WTC11 (cell line): ENCODE results near the gene ENG. TPM values are rescaled to one million over a fixed set of nuclear protein-coding genes. Genes with fewer than 3 reads are reported as not detected.

Experiments used
- ATAC-seq: fragments of 200-7000 bp; cut with Tn5 transposase; 2 replicates; pipeline ENCODE4 v1.10.0; 2021; ENCODE audit warnings: mild to moderate bottlenecking, moderate library complexity
- CTCF ChIA-PET: fragments of 300-600 bp; sonication (Branson Sonifier 250); formaldehyde crosslinking; loops from one replicate; lab custom pipeline; 2021; ENCODE audit warnings: antibody characterized with exemption; lab: Charles Lee
- POLR2A ChIA-PET: fragments of 350-600 bp; sonication (Branson Sonifier 250); formaldehyde crosslinking; loops from one replicate; lab custom pipeline; 2021; ENCODE audit warnings: antibody characterized with exemption; lab: Charles Lee
- DNase-seq: peaks from one replicate; pipeline ENCODE4 v3.0.0; 2021; ENCODE audit warnings: low spot score
- H3K27ac Mint-ChIP-seq: 2 replicates; pipeline ENCODE4 v1.8.0; 2021; ENCODE audit warnings: mixed read lengths
- H3K27me3 Mint-ChIP-seq: 2 replicates; pipeline ENCODE4 v1.8.0; 2021; ENCODE audit warnings: low read depth, mild to moderate bottlenecking, moderate library complexity, mixed read lengths
- H3K36me3 Mint-ChIP-seq: 2 replicates; pipeline ENCODE4 v1.8.0; 2021; ENCODE audit warnings: mixed read lengths
- H3K4me1 Mint-ChIP-seq: 2 replicates; pipeline ENCODE4 v1.8.0; 2022; ENCODE audit warnings: mixed read lengths
- H3K4me3 Mint-ChIP-seq: 2 replicates; pipeline ENCODE4 v1.8.0; 2021; ENCODE audit warnings: mild to moderate bottlenecking, moderate library complexity, mixed read lengths
- H3K9me3 Mint-ChIP-seq: 2 replicates; pipeline ENCODE4 v1.8.0; 2021; ENCODE audit warnings: mixed read lengths
- AR ChIP-seq: fragments of 250-450 bp; sonication (Bioruptor Pico); IDR thresholded peaks from 2 replicates; pipeline ENCODE4 v1.9.0; 2021; ENCODE audit warnings: mild to moderate bottlenecking
- ERG ChIP-seq: fragments of 250-450 bp; sonication (Bioruptor Pico); IDR thresholded peaks from 2 replicates; pipeline ENCODE4 v1.8.0; 2021; ENCODE audit warnings: mild to moderate bottlenecking
- FOXJ3 ChIP-seq: sonication (generic); formaldehyde crosslinking; IDR thresholded peaks from 2 replicates; pipeline ENCODE4 v1.9.0; 2021; ENCODE audit warnings: missing genetic modification reagents, mild to moderate bottlenecking, borderline replicate concordance
- FOXP1 ChIP-seq: sonication (generic); formaldehyde crosslinking; IDR thresholded peaks from 2 replicates; pipeline ENCODE4 v1.8.0; 2022; ENCODE audit warnings: missing genetic modification reagents, mild to moderate bottlenecking, moderate library complexity, borderline replicate concordance
- HMGA2 ChIP-seq: fragments of 250-450 bp; sonication (Bioruptor Pico); IDR thresholded peaks from 2 replicates; pipeline ENCODE4 v1.4.0; 2021; ENCODE audit warnings: mild to moderate bottlenecking, moderate library complexity
- IRF2 ChIP-seq: sonication (generic); formaldehyde crosslinking; IDR thresholded peaks from 2 replicates; pipeline ENCODE4 v1.8.0; 2022; ENCODE audit warnings: low read depth, missing genetic modification reagents, borderline replicate concordance
- JUN ChIP-seq: sonication (generic); formaldehyde crosslinking; IDR thresholded peaks from 2 replicates; pipeline ENCODE4 v1.8.0; 2023; ENCODE audit warnings: mild to moderate bottlenecking, missing genetic modification reagents
- KAT7 ChIP-seq: sonication (generic); formaldehyde crosslinking; IDR thresholded peaks from 2 replicates; pipeline ENCODE4 v1.8.1; 2023; ENCODE audit warnings: missing genetic modification reagents, mild to moderate bottlenecking, borderline replicate concordance
- MYBL2 ChIP-seq: sonication (generic); formaldehyde crosslinking; IDR thresholded peaks from 2 replicates; pipeline ENCODE4 v1.8.1; 2023; ENCODE audit warnings: mild to moderate bottlenecking, moderate library complexity, missing genetic modification reagents
- NFE2L1 ChIP-seq: sonication (generic); formaldehyde crosslinking; IDR thresholded peaks from 2 replicates; pipeline ENCODE4 v1.8.1; 2023; ENCODE audit warnings: missing genetic modification reagents
- PREB ChIP-seq: sonication (generic); formaldehyde crosslinking; IDR thresholded peaks from 2 replicates; pipeline ENCODE4 v1.8.1; 2022; ENCODE audit warnings: mild to moderate bottlenecking, missing genetic modification reagents, moderate library complexity, borderline replicate concordance
- RELA ChIP-seq: sonication (generic); formaldehyde crosslinking; IDR thresholded peaks from 2 replicates; pipeline ENCODE4 v1.8.1; 2022; ENCODE audit warnings: missing genetic modification reagents, mild to moderate bottlenecking, borderline replicate concordance
- RORB ChIP-seq: fragments of 250-450 bp; sonication (Bioruptor Pico); IDR thresholded peaks from 2 replicates; pipeline ENCODE4 v1.9.0; 2021; ENCODE audit warnings: mild to moderate bottlenecking
- USF2 ChIP-seq: sonication (generic); formaldehyde crosslinking; IDR thresholded peaks from 2 replicates; pipeline ENCODE4 v1.8.1; 2023; ENCODE audit warnings: mild to moderate bottlenecking, missing genetic modification reagents, moderate library complexity
- ZNF423 ChIP-seq: fragments of 250-450 bp; sonication (Bioruptor Pico); IDR thresholded peaks from 2 replicates; pipeline ENCODE4 v2.1.2; 2022; ENCODE audit warnings: mild to moderate bottlenecking, moderate library complexity
- total RNA-seq: library from RNA; stranded (reverse); gene quantifications from 3 replicates; pipeline ENCODE4 v1.2.3, GENCODE V29; 2021
- TF ChIP-seq, protein P1 (sequence below): sonication (generic); formaldehyde crosslinking; IDR thresholded peaks from 2 replicates; pipeline ENCODE4 v1.8.0; 2022; ENCODE audit warnings: missing genetic modification reagents
- TF ChIP-seq, protein P2 (sequence below): fragments of 200-600 bp; IDR thresholded peaks from 2 replicates; pipeline ENCODE4 v1.8.0; 2022; ENCODE audit warnings: antibody characterized with exemption
- TF ChIP-seq, protein P3 (sequence below): sonication (generic); formaldehyde crosslinking; IDR thresholded peaks from 2 replicates; pipeline ENCODE4 v1.8.0; 2022; ENCODE audit warnings: mild to moderate bottlenecking, missing genetic modification reagents

ENG gene
- total RNA-seq, 1 experiment from 2014 or later: 4.4 TPM

DNA sequence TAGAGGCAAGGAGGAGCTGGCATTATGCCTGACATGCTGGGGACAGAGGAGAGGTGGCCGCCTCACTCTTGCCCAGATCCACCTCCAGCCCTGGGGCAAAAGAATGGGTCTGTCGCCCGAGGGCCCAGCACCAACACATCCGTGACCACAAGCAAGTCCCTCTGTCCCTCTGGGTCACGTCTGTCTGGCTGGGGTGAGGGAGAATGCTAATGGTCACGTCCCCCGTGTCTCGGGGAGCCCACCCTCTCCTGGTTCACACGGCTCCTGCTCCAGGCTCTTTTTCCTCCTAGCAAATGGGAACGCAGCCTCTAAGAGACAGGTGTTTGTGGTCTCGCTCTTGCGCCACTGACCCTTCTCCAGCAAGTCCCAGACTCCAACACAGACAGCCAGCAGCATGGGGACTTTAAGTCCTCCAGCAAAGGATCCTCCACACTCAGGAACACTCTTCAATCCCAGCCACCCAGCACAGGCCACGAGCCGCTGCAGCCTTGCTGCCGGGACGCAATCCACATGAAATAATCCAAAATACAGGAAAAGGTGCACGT lies 4.1 kb downstream of the ENG start:
- H3K27ac Mint-ChIP-seq: peak overlapping the region; percentile 14; the same call in 1 of the 2 replicates
- ChIA-PET CTCF (interaction anchor here (8.1 kb wide), 1 partner anchor 19 kb away, joined by 79 read pairs; no protein-coding TSS in a partner anchor), POLR2A (no interaction called here)
- no peak for ATAC-seq
- H3K36me3 Mint-ChIP-seq: peaks cover 12% of the 10 kb centered on the region
- no peak overlapping the region for H3K4me3 Mint-ChIP-seq
- H3K27me3 Mint-ChIP-seq: no peaks in the 10 kb centered on the region
- TF ChIP-seq AR (no peak), ZNF423 (CRISPR knock-in tag) (no peak)
- peaks cover 6% of the 10 kb centered on the region for H3K4me1 Mint-ChIP-seq
- no peak for DNase-seq
- H3K9me3 Mint-ChIP-seq: peaks cover 16% of the 10 kb centered on the region

GRCh38 chr9:127848756-127849504 lies 5.5 kb downstream of the ENG start:
- TF ChIP-seq FOXP1 (CRISPR knock-in tag) (no peak), RELA (CRISPR knock-in tag) (no peak), NFE2L1 (CRISPR knock-in tag) (no peak), JUN (CRISPR knock-in tag) (no peak), ERG (CRISPR knock-in tag) (no peak), MYBL2 (no peak), HMGA2 (CRISPR knock-in tag) (no peak), FOXJ3 (CRISPR knock-in tag) (no peak), RORB (CRISPR knock-in tag) (no peak), KAT7 (CRISPR knock-in tag) (no peak), USF2 (CRISPR knock-in tag) (no peak), IRF2 (CRISPR knock-in tag) (no peak), PREB (CRISPR knock-in tag) (no peak)
- TF ChIP-seq, protein P1, sequence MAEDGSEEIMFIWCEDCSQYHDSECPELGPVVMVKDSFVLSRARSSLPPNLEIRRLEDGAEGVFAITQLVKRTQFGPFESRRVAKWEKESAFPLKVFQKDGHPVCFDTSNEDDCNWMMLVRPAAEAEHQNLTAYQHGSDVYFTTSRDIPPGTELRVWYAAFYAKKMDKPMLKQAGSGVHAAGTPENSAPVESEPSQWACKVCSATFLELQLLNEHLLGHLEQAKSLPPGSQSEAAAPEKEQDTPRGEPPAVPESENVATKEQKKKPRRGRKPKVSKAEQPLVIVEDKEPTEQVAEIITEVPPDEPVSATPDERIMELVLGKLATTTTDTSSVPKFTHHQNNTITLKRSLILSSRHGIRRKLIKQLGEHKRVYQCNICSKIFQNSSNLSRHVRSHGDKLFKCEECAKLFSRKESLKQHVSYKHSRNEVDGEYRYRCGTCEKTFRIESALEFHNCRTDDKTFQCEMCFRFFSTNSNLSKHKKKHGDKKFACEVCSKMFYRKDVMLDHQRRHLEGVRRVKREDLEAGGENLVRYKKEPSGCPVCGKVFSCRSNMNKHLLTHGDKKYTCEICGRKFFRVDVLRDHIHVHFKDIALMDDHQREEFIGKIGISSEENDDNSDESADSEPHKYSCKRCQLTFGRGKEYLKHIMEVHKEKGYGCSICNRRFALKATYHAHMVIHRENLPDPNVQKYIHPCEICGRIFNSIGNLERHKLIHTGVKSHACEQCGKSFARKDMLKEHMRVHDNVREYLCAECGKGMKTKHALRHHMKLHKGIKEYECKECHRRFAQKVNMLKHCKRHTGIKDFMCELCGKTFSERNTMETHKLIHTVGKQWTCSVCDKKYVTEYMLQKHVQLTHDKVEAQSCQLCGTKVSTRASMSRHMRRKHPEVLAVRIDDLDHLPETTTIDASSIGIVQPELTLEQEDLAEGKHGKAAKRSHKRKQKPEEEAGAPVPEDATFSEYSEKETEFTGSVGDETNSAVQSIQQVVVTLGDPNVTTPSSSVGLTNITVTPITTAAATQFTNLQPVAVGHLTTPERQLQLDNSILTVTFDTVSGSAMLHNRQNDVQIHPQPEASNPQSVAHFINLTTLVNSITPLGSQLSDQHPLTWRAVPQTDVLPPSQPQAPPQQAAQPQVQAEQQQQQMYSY (CRISPR knock-in tag): no peak
- TF ChIP-seq, protein P2, sequence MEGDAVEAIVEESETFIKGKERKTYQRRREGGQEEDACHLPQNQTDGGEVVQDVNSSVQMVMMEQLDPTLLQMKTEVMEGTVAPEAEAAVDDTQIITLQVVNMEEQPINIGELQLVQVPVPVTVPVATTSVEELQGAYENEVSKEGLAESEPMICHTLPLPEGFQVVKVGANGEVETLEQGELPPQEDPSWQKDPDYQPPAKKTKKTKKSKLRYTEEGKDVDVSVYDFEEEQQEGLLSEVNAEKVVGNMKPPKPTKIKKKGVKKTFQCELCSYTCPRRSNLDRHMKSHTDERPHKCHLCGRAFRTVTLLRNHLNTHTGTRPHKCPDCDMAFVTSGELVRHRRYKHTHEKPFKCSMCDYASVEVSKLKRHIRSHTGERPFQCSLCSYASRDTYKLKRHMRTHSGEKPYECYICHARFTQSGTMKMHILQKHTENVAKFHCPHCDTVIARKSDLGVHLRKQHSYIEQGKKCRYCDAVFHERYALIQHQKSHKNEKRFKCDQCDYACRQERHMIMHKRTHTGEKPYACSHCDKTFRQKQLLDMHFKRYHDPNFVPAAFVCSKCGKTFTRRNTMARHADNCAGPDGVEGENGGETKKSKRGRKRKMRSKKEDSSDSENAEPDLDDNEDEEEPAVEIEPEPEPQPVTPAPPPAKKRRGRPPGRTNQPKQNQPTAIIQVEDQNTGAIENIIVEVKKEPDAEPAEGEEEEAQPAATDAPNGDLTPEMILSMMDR: no peak
- TF ChIP-seq, protein P3, sequence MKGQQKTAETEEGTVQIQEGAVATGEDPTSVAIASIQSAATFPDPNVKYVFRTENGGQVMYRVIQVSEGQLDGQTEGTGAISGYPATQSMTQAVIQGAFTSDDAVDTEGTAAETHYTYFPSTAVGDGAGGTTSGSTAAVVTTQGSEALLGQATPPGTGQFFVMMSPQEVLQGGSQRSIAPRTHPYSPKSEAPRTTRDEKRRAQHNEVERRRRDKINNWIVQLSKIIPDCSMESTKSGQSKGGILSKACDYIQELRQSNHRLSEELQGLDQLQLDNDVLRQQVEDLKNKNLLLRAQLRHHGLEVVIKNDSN: no peak
- TF ChIP-seq, all 79 proteins: peak for 0
- Mint-ChIP-seq H3K4me1 (peaks cover 12% of the 10 kb centered on the region), H3K4me3 (no peak overlapping the region), H3K9me3 (peaks cover 16% of the 10 kb centered on the region), H3K36me3 (peaks cover 12% of the 10 kb centered on the region), H3K27me3 (no peaks in the 10 kb centered on the region), H3K27ac (peak overlapping the region; percentile 57)
- POLR2A ChIA-PET: no interaction called here
- DNase-seq: no peak
- CTCF ChIA-PET: no interaction called here
- no peak for ATAC-seq
